ENCODE data around the gene ACBD4.

Gene ACBD4

DNA sequence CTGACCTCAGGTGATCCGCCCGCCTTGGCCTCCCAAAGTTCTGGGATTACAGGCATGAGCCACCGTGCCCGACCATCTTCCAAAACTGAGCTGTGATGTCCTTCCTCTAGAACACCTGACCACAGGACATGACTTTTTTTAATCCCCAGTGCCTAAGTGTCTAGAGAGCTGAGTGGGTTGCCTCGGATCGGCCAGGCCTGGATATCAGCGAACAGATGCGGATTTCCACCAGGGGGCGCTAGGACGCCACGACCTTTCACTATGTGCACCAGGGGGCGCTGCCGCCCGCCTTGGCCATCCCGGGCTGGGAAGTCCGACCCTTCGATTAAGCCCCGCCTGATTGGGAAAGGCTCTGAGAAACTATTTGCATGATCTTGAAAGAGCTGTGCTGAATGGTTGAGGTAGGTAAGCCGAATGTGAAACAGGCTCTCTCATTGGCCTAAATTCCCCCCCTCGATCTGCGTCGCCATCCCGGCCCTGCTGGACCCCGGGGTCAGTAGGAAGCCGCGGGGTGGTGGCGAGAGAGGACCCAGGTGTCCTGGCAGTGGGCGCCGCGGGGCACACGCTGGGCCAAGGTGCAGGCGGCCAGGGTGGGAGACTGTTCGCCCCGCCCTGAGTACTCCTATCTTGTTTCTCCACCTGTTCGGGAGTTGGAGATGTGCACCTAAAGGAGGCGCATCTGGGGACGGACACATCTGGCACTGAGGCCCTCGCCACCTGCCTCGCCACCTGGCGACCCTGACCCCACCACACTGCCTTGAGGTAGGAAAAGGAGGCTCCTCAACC is at the start of gene ACBD4:
Gene ACBD4, plus strand, starts transcription at position 496 of the 786 bp plus-strand sequence. CDS start 458 bp downstream, outside the sequence.
- DNase-seq = peak; percentile 91

DNA sequence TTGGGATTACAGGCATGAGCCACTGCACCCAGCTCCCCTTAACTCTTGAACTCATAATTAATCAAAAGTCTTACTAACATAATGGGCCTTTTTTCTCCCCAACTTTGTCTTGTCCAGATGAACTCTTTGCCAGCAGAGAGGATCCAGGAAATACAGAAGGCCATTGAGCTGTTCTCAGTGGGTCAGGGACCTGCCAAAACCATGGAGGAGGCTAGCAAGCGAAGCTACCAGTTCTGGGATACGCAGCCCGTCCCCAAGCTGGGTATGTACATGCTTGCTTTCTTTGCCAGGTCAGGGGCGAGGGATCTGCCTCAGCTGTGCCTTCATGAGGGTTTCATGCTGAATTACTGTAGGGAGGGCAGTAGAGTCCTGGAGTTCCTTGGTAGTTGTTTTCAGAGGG is 49.1 kb upstream of the ACBD4 start:
- no peak for DNase-seq

- no peak for DNase-seq
Measured at GRCh38 chr17:45086865-45087503, 48.5 kb upstream of the ACBD4 start.

DNA sequence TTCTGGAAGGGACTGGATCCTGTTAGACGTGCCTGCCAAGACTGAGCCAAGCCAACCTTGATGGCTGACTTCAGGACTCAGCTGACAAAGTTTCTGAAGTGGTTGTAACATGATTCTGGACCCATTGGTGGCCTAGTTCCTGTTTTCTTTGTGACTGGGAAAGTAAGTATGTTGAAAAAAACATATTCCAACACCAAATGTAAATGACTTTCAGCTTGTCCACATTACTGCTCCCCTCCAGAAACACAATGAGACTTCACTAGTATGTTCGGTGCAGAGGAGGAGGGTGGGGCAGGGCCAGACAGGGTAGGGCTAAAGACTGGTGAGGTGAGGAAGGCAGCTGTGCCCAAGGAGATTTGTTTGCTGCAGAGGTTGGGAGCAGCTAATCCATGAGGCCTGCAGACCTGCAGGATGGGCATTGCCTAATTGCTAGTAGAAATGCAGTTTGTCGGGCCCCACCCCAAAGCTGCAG is 47.9 kb upstream of the ACBD4 start:
- DNase-seq = no peak

DNA sequence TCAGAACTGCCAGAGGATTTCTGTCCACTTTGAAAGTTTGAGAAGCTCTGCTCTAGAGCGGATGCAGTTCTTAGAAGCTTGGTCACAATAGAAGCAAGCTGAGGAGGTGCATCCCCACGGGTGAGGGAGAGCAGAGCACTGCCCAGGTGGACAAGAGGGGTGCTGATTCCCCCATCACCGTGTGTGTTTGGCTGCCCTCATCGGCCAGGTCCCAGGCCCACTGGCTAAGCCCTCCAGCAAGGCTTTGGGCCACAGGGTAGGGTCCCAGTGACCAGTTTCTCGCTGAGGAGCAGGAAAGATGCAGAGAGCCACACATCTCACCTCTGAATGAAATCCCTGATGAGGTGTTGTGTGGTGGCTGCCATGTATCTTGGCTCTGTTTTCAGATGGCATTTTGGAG is 47.5 kb upstream of the ACBD4 start:
- DNase-seq = no peak

DNA sequence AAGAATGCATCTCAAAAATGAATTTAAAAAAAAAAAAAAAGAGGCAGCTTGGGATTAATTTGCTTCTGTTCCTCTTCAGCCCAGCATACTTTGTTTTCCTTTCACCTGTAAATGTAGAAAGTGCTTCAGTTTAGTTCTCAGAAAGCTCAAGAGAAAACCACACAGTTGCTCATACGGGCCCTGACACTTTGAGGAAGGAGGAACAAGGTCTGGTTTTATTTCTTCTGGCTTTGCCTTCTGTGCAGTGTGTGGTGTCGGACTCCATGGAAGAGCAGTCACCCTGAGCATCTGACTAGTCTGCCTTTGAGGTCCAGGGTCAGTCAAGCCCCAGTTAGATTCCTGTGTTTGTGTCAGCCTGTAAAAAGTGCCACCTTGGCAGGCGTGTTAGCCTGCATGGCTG is 46.7 kb upstream of the ACBD4 start:
- no peak for DNase-seq

GRCh38 chr17:45090711-45091110 is 44.8 kb upstream of the ACBD4 start:
- no peak for DNase-seq

DNA sequence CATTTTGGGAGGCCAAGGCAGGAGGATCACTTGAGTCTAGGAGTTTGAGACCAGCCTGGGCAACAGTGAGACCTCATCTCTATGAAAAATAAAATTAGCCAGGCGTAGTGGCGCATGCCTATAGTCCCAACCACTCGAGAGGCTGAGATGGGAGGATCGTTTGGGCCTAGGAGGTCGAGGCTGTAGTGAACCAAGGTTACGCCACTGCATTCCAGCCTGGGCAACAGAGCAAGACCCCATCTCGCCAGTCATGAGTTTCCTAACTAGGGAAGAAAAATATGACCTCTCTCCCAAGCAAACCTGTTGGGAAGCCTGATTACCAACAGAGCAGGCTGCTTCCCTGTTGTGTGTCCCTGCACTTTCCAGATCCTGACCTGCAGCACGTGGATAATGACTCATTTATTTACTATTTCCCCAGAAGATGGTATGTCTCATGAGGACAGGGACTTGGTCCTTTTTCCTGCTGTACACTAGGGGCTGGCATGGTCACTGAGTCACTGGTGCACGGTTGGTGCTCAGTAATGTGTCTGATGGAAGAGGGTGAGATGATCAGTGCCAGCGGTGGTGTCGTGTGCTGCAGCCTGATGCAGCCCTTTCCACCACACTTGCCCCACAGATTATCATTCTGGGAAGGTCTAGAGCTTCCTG is 43.6 kb upstream of the ACBD4 start:
- no peak for DNase-seq

GRCh38 chr17:45092911-45093430 is 42.5 kb upstream of the ACBD4 start:
- peak; percentile 96 for DNase-seq

GRCh38 chr17:45093444-45094110 is 41.9 kb upstream of the ACBD4 start:
- no peak for DNase-seq

GRCh38 chr17:45096141-45096540 is 39.3 kb upstream of the ACBD4 start:
- no peak for DNase-seq

DNA sequence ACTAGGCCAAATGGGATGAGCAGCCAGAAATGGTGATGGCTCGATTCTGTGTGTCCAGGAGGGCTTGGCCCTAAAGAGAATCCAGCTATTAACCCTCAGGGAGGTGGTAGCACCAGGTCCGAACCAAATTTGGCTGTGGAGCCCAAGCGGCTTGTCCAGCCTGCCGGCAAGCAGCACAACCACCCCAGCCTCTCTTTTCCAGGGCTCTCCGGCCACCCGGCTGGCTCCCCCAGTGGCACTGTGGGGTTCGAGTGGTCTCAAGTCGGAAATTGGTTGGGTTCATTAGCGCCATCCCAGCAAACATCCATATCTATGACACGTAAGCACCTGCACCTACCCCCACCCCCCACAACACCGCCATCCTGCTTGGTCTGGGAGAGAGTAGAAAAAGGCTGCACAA is 38.6 kb upstream of the ACBD4 start:
- no peak for DNase-seq

GRCh38 chr17:45098081-45098868 is 37.2 kb upstream of the ACBD4 start:
- DNase-seq = no peak

GRCh38 chr17:45098869-45099616 is 36.4 kb upstream of the ACBD4 start:
- peak; percentile 21 for DNase-seq

DNA sequence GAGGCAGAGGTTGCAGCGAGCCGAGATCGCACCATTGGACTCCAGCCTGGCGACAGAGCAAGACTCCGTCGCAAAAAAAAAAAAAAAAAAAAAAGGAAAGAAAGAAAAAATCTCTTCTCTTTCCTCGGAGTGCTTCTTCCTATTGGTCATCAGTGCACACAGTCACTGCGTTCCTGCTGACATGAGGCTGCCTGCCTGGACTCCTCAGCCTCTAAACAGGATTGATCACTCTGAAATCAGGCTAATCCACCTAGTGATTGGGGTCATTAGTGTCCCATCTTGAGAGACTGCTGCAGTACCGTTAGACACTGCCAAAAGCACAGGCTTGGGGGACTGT is 34.0 kb upstream of the ACBD4 start:
- no peak for DNase-seq

DNA sequence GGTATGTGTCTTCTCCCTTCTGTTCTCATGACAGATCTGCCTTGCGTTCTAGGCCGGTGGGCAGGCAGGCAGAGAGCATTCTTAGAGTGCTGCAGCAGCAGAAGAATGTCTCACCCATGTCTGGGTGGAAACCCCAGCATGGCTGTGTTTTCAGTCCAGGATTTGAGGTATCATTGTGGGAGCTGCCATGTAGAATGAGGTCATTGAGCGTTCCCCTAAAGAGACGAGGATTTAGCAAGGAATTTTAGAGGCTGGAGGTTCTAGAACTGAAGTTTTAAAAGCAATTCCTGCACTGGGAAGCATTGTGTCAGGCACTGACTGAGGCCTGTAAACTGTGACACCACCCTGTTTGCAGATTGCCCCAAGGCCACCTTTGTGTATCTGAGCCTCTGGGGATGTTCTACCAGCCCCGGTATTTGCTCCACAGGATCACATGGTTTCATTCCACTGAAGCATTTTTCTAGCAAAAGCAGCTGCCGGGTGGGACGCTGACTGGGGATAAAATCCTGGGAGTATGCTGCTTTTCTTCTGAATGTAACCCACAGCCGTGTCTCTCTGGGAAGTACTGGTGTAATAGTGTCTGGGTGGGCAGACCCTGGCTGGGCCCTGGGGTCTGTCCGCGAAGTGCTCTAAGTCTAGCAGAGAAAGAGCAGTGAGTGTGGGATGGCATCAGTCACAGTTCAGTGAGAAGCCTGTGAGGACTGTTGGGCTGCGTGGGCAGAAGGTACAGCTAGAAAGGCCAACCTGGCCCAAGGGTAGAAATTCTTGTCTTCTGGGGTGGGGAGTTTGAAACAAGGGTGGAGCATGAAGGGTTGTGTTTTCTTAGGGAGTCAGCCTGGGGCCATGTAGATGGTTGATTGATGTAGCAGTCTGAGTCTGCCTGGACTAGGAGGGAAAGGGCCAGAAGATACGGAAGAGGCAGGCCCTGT is 33.3 kb upstream of the ACBD4 start:
- no peak for DNase-seq

GRCh38 chr17:45102856-45103255 is 32.6 kb upstream of the ACBD4 start:
- no peak for DNase-seq

DNA sequence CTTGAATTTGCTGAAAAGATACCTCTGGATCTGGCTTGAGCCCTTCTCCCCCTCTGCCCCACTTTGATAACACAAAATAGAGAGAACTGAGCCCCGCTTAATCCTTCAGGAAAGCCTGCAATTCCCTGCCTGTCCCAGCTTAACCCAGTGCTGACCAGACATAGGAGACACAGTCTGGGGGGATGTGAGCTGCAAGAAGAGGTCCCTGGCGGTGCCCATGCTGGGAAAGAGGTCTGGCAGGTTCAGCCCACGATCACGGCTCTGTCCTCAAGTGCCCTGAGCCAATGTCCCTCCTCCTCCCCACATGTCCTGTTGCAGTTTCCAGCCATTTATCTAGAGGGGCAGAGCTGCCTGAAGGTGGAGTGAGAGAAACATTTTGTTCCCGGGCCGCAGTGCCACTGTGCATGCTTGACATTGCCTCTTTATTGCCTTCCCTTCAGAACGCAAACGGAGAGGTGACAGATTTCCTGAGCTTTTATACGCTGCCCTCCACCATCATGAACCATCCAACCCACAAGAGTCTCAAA is 32.2 kb upstream of the ACBD4 start:
- no peak for DNase-seq

DNA sequence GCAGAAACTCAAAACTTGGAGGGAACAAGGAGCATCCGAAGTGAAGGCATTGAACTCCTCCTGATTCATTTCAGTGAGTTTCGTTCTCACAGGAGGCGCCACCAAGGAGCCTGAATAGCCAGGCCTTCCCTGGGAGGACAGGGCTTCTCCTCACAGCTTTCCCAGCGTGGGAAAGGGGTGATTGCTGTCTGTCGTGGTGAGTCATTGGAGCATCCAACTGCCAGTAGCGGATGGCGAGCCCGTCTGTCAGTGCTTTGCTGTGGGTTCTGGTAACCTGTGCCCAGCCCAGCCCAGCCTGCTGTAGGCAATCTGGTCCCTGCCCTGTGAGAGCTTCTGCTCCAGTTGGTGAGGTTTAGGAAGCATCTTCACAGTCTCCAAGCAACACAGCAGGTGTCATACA is 31.5 kb upstream of the ACBD4 start:
- DNase-seq = no peak

- DNase-seq = no peak
Measured at GRCh38 chr17:45104497-45104896, 31.0 kb upstream of the ACBD4 start.

Measured in NCI-H446 treated with DMSO at 0.1 percent for 48 hours (cell line).